Endodermal cell (in vitro differentiated cells): ENCODE measurements around the gene NPB. TPM values are rescaled to one million over a fixed set of nuclear protein-coding genes. Genes with fewer than 3 reads are reported as not detected.

ENCODE experiments used
- DNase-seq: peaks from one replicate; pipeline ENCODE4 v3.0.0-alpha.2; 2017
- H3K27ac ChIP-seq: 2 replicates; pipeline ENCODE4 v1.5.1; 2013; ENCODE audit warnings: mild to moderate bottlenecking, low read depth, low read length, moderate library complexity
- H3K27me3 ChIP-seq: 2 replicates; pipeline ENCODE4 v1.6.1; 2013; ENCODE audit warnings: mild to moderate bottlenecking, low read length, moderate library complexity; ENCODE audit not compliant: insufficient read depth, control insufficient read depth, poor library complexity, severe bottlenecking
- H3K36me3 ChIP-seq: 2 replicates; pipeline ENCODE4 v1.7.0; 2013; ENCODE audit warnings: mild to moderate bottlenecking, low read length, moderate library complexity; ENCODE audit not compliant: control insufficient read depth, insufficient read depth
- H3K4me1 ChIP-seq: one replicate; pipeline ENCODE4 v1.7.0; 2013; ENCODE audit warnings: low read length; ENCODE audit not compliant: control insufficient read depth, insufficient read depth
- H3K4me3 ChIP-seq: 2 replicates; pipeline ENCODE4 v1.5.1; 2013; ENCODE audit warnings: mild to moderate bottlenecking, low read length, moderate library complexity
- H3K9ac ChIP-seq: 2 replicates; pipeline ENCODE4 v1.6.1; 2013; ENCODE audit warnings: mild to moderate bottlenecking, low read length, moderate library complexity; ENCODE audit not compliant: poor library complexity, severe bottlenecking; ENCODE audit errors: extremely low read depth
- H3K9me3 ChIP-seq: 2 replicates; pipeline ENCODE4 v1.6.1; 2013; ENCODE audit warnings: mild to moderate bottlenecking, low read length, moderate library complexity; ENCODE audit not compliant: control insufficient read depth
- H3K27ac Mint-ChIP-seq: 2 replicates; pipeline ENCODE4 v1.8.0; 2020; ENCODE audit warnings: mixed read lengths
- H3K27me3 Mint-ChIP-seq: 2 replicates; pipeline ENCODE4 v1.8.0; 2021; ENCODE audit warnings: mild to moderate bottlenecking, mixed read lengths; ENCODE audit not compliant: insufficient read depth
- H3K36me3 Mint-ChIP-seq: 2 replicates; pipeline ENCODE4 v1.8.0; 2020; ENCODE audit warnings: low read depth, mixed read lengths
- H3K4me1 Mint-ChIP-seq: 2 replicates; pipeline ENCODE4 v1.8.0; 2020; ENCODE audit warnings: mixed read lengths
- H3K4me3 Mint-ChIP-seq: 2 replicates; pipeline ENCODE4 v1.8.0; 2020; ENCODE audit warnings: mild to moderate bottlenecking, moderate library complexity, mixed read lengths
- H3K9me3 Mint-ChIP-seq: 2 replicates; pipeline ENCODE4 v1.8.0; 2020; ENCODE audit warnings: mild to moderate bottlenecking, mixed read lengths
- WGBS, 2 experiments: methylation state at CpG; one replicate each; pipeline versions ENCODE4 v1.1.5 to v1.1.7; 2013; ENCODE audit warnings: missing lambda C conversion rate in 2 of 2, mixed read lengths in 1 of 2; ENCODE audit not compliant: insufficient coverage in 1 of 2, insufficient read length in 1 of 2; 5-methylcytosine and 5-hydroxymethylcytosine counted together
- total RNA-seq, 2 donors: library from RNA; stranded (reverse); fragmentation: NEBNext Ultra II Directional in 1 of 2; extraction: Animal tissue kit (Norgen Biotek cat#: 25700) in 1 of 2; gene quantifications; 2 replicates in 1 of 2; 3 replicates in 1 of 2; pipeline ENCODE4 v1.2.1, GENCODE V29; 2021
- TF ChIP-seq, protein P1 (sequence below): fragments of 200-600 bp; sonication (generic); conservative IDR thresholded peaks from 2 replicates; pipeline ENCODE4 v1.5.0; 2021; ENCODE audit warnings: antibody characterized with exemption, mild to moderate bottlenecking

Gene NPB
- total RNA-seq, 2 donors from 2014 or later = 3.3 to 3.7 TPM

GRCh38 chr17:81899514-81900166 lies 2.4 kb upstream of the NPB start:
- 95 to 97% methylated on average over 17 to 22 of the region's 22 CpGs for WGBS, 2 experiments
- H3K4me1 ChIP-seq = no peaks in the 10 kb centered on the region
- H3K36me3 Mint-ChIP-seq = peaks cover 31% of the 10 kb centered on the region
- no peaks in the 10 kb centered on the region for H3K4me1 Mint-ChIP-seq
- no peak overlapping the region for H3K27ac Mint-ChIP-seq
- peaks cover 10% of the 10 kb centered on the region for H3K27me3 ChIP-seq
- no peaks in the 10 kb centered on the region for H3K9me3 Mint-ChIP-seq
- peaks cover 11% of the 10 kb centered on the region for H3K27me3 Mint-ChIP-seq
- TF ChIP-seq, protein P1, sequence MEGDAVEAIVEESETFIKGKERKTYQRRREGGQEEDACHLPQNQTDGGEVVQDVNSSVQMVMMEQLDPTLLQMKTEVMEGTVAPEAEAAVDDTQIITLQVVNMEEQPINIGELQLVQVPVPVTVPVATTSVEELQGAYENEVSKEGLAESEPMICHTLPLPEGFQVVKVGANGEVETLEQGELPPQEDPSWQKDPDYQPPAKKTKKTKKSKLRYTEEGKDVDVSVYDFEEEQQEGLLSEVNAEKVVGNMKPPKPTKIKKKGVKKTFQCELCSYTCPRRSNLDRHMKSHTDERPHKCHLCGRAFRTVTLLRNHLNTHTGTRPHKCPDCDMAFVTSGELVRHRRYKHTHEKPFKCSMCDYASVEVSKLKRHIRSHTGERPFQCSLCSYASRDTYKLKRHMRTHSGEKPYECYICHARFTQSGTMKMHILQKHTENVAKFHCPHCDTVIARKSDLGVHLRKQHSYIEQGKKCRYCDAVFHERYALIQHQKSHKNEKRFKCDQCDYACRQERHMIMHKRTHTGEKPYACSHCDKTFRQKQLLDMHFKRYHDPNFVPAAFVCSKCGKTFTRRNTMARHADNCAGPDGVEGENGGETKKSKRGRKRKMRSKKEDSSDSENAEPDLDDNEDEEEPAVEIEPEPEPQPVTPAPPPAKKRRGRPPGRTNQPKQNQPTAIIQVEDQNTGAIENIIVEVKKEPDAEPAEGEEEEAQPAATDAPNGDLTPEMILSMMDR = no peak
- no peak overlapping the region for H3K27ac ChIP-seq
- no peak for DNase-seq
- no peak overlapping the region for H3K4me3 Mint-ChIP-seq
- H3K36me3 ChIP-seq = peaks cover 32% of the 10 kb centered on the region
- H3K9ac ChIP-seq = no peak overlapping the region
- no peaks in the 10 kb centered on the region for H3K9me3 ChIP-seq
- no peak overlapping the region for H3K4me3 ChIP-seq

DNA sequence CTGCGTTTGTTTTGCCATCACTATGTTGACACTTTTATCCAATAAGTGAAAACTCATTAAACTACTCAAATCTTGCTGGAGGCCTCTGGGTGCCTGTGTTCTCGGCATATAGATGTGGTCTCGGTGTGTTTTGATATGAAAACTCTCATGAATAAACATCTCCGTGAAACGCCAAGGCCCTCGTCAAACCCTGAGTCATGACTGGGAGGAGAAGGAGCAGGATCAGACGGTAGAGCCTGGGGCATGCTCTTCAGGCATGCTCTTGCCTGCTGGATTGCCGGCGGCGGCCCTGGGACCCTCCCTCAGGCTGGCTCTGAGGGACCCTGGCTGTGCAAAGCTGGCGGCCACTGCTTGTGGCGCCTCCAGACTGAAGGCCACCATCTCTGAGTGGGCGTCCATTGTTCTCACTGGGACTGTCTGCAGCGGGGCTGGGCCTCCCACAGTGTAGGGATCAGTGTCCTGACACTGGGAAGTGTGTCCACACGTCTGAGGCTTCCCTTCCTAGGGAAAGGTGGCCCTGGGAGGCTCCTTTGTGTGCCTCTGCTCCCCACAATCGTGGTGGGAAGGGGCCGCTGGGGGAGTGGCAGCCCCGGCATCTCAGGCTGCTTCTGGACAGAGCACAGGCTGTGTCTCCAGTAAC lies 1.7 kb upstream of the NPB start:
- peaks cover 29% of the 10 kb centered on the region for H3K36me3 ChIP-seq
- peaks cover 10% of the 10 kb centered on the region for H3K27me3 ChIP-seq
- TF ChIP-seq, protein P1 = no peak
- H3K4me3 ChIP-seq = no peak overlapping the region
- no peak for DNase-seq
- no peaks in the 10 kb centered on the region for H3K9me3 ChIP-seq
- Mint-ChIP-seq H3K27ac (no peak overlapping the region), H3K36me3 (peaks cover 27% of the 10 kb centered on the region), H3K27me3 (peaks cover 11% of the 10 kb centered on the region), H3K4me1 (no peaks in the 10 kb centered on the region), H3K9me3 (no peaks in the 10 kb centered on the region), H3K4me3 (no peak overlapping the region)
- H3K27ac ChIP-seq = no peak overlapping the region
- no peak overlapping the region for H3K9ac ChIP-seq
- no peaks in the 10 kb centered on the region for H3K4me1 ChIP-seq
- 89 to 92% methylated on average over 18 of the region's 18 CpGs for WGBS, 2 experiments

DNA sequence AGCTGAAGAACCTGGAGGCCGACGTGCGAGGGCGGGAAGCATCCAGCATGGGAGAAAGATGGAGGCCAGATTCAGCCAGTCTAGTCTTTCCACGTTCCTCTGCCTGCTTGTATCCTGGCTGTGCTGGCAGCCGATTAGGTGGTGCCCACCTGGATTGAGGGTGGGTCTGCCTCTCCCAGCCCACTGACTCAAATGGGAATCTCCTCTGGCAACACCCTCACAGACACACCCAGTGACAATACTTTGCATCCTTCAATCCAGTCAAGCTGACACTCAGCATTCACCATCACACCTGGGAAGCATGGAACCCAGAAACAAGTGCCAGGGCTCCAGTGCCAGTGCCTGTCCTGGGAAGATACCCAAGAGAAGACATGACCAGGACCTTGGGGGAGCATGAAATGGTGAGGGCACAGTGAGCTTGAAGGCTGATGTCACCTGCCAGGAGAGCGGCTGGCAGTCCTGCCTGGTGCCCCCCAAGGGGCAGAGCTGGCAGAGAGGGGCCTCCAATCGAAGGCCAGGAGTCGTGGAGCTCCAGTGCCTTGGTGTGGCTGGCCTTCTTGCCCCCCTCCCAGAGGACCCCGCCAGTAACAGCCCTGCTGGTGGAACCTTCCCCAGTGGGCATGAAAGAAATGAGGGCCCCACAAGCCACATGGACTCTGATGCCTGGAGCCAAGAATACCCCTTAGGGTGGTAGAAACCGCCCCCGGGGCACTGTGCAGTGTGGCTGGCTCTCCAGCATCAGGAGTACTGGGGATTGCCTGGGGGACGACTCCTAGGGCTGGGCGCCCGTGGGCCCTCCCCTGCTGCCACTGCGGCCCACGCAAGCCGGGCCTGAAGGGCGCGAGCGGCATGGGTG lies 643 bp upstream of the NPB start:
- Mint-ChIP-seq H3K27ac (no peak overlapping the region), H3K4me1 (no peaks in the 10 kb centered on the region)
- 60 to 88% methylated on average over 9 to 21 of the region's 21 CpGs for WGBS, 2 experiments

More for the DNA sequence above, 643 bp upstream of the NPB start:
- Histone ChIP-seq H3K4me3 (no peak overlapping the region), H3K36me3 (peaks cover 30% of the 10 kb centered on the region), H3K9ac (no peak overlapping the region), H3K27me3 (peaks cover 10% of the 10 kb centered on the region), H3K9me3 (no peaks in the 10 kb centered on the region), H3K4me1 (no peaks in the 10 kb centered on the region), H3K27ac (no peak overlapping the region)
- Mint-ChIP-seq H3K4me3 (peak overlapping the region; percentile 9), H3K27me3 (peaks cover 11% of the 10 kb centered on the region), H3K9me3 (no peaks in the 10 kb centered on the region), H3K36me3 (peaks cover 22% of the 10 kb centered on the region)
- no peak for DNase-seq
- TF ChIP-seq, protein P1 = no peak
